Endothelial cell of umbilical vein (primary cell): ENCODE data around the gene DEPDC5. TPM values are rescaled to one million over a fixed set of nuclear protein-coding genes. Genes with fewer than 3 reads are reported as not detected.

Experiments used
- BruUV-seq: library from RNA; stranded (reverse); fragments of 400-500 nt; replicated peaks from 2 replicates; lab custom pipeline; 2021; lab: Mats Ljungman, UMichigan
- CTCF ChIA-PET: fragments of 300-600, 350-600 bp; sonication (Branson Sonifier 250); formaldehyde crosslinking; loops from one replicate; lab custom pipeline; 2021; ENCODE audit warnings: antibody characterized with exemption, inconsistent platforms; lab: Charles Lee
- POLR2A ChIA-PET: fragments of 300-600, 350-600 bp; sonication (Branson Sonifier 250); formaldehyde crosslinking; loops from one replicate; lab custom pipeline; 2021; ENCODE audit warnings: antibody characterized with exemption, inconsistent platforms; lab: Charles Lee
- DNase-seq: peaks from one replicate; pipeline ENCODE4 v3.0.0-alpha.2; 2011; ENCODE audit warnings: low read depth, low spot score
- FAIRE-seq: peaks from 2 replicates; lab custom pipeline; 2011; peaks lifted over from hg19 to GRCh38; lab: Jason Lieb, UNC
- H2AFZ ChIP-seq: 2 replicates; pipeline ENCODE4 v1.6.0; 2012; ENCODE audit warnings: low read depth, low read length, control low read depth, inconsistent platforms
- H3K27ac ChIP-seq: 2 replicates; pipeline ENCODE4 v1.5.1; 2011; ENCODE audit warnings: low read depth, mild to moderate bottlenecking, control low read depth, low read length, moderate library complexity; ENCODE audit not compliant: insufficient read depth
- H3K27me3 ChIP-seq, 2 experiments: 2 replicates each; pipeline versions ENCODE4 v1.6.0 to v1.6.1; 2011; ENCODE audit warnings: low read length in 2 of 2, mixed read lengths in 1 of 2; ENCODE audit not compliant: control insufficient read depth in 2 of 2, insufficient read depth in 2 of 2
- H3K36me3 ChIP-seq, 2 experiments: 2 replicates in 1 of 2; 3 replicates in 1 of 2; pipeline ENCODE4 v1.5.1; 2011; ENCODE audit warnings: low read length in 2 of 2, mild to moderate bottlenecking in 1 of 2, moderate library complexity in 1 of 2; ENCODE audit not compliant: control insufficient read depth in 2 of 2, insufficient read depth in 2 of 2; ENCODE audit errors: extremely low read depth in 1 of 2
- H3K4me1 ChIP-seq: 3 replicates; pipeline ENCODE4 v1.5.1; 2011; ENCODE audit warnings: mild to moderate bottlenecking, low read length; ENCODE audit not compliant: control insufficient read depth, insufficient read depth; ENCODE audit errors: extremely low read depth
- H3K4me2 ChIP-seq: 2 replicates; pipeline ENCODE4 v1.6.1; 2011; ENCODE audit warnings: low read length, control low read depth, mixed read lengths; ENCODE audit not compliant: insufficient read depth
- H3K4me3 ChIP-seq, 3 experiments: fragments of 200-600 bp in 1 of 3; sonication (generic), shearing (Covaris generic) in 1 of 3; replicated peaks in 1 of 3; 2 replicates each; pipeline ENCODE4 v1.5.1; 2011 to 2016; ENCODE audit warnings: control low read depth in 3 of 3, low read length in 3 of 3, mild to moderate bottlenecking in 2 of 3, inconsistent platforms in 1 of 3, low read depth in 1 of 3, moderate library complexity in 1 of 3; ENCODE audit not compliant: insufficient read depth in 1 of 3
- H3K79me2 ChIP-seq: 2 replicates; pipeline ENCODE4 v1.6.0; 2012; ENCODE audit warnings: low read length, inconsistent platforms; ENCODE audit not compliant: control insufficient read depth, insufficient read depth
- H3K9ac ChIP-seq: replicated peaks from 2 replicates; pipeline ENCODE3; 2011; ENCODE audit warnings: low read length, control low read depth; ENCODE audit not compliant: insufficient read depth; ENCODE audit errors: extremely low read depth
- H3K9me1 ChIP-seq: replicated peaks from 3 replicates; pipeline ENCODE4 v1.6.0; 2011; ENCODE audit warnings: mild to moderate bottlenecking, low read length; ENCODE audit not compliant: control insufficient read depth, insufficient read depth; ENCODE audit errors: extremely low read depth
- H3K9me3 ChIP-seq: replicated peaks from 2 replicates; pipeline ENCODE4 v1.5.1; 2012; ENCODE audit warnings: low read length, inconsistent platforms; ENCODE audit not compliant: control insufficient read depth, insufficient read depth
- H4K20me1 ChIP-seq: replicated peaks from 2 replicates; pipeline ENCODE3; 2011; ENCODE audit warnings: mild to moderate bottlenecking, low read length; ENCODE audit not compliant: control insufficient read depth, insufficient read depth; ENCODE audit errors: extremely low read depth
- CTCF ChIP-seq, 2 donors: IDR thresholded peaks; 1 replicate in 1 of 2; 2 replicates in 1 of 2; pipeline ENCODE4 v1.5.1; 2011; ENCODE audit warnings: low read length in 2 of 2, mild to moderate bottlenecking in 2 of 2, moderate library complexity in 2 of 2, control low read depth in 1 of 2, inconsistent platforms in 1 of 2, low read depth in 1 of 2; ENCODE audit not compliant: insufficient read depth in 1 of 2; ENCODE audit errors: extremely low read depth in 1 of 2
- EZH2 ChIP-seq: IDR thresholded peaks from 2 replicates; pipeline ENCODE4 v1.6.1; 2012; ENCODE audit warnings: borderline replicate concordance, low read depth, mild to moderate bottlenecking, moderate library complexity, low read length, inconsistent platforms; ENCODE audit not compliant: severe bottlenecking
- FOS ChIP-seq: IDR thresholded peaks from 2 replicates; pipeline ENCODE4 v1.6.1; 2011; ENCODE audit warnings: mild to moderate bottlenecking, low read length, moderate library complexity, borderline replicate concordance; ENCODE audit not compliant: insufficient read depth
- GATA2 ChIP-seq: IDR thresholded peaks from 2 replicates; pipeline ENCODE4 v1.7.0; 2011; ENCODE audit warnings: low read depth, mild to moderate bottlenecking, moderate library complexity, mixed read lengths, low read length; ENCODE audit not compliant: insufficient read length, insufficient read depth
- JUN ChIP-seq: IDR thresholded peaks from 2 replicates; pipeline ENCODE4 v1.6.1; 2011; ENCODE audit warnings: borderline replicate concordance, low read depth; ENCODE audit not compliant: insufficient read length, insufficient read depth
- MAX ChIP-seq: IDR thresholded peaks from 2 replicates; pipeline ENCODE4 v1.6.1; 2011; ENCODE audit not compliant: insufficient read depth, insufficient read length
- MYC ChIP-seq: IDR thresholded peaks from one replicate; pipeline ENCODE4 v1.6.1; 2011; ENCODE audit warnings: mild to moderate bottlenecking, low read depth, low read length
- POLR2A ChIP-seq: IDR thresholded peaks from 2 replicates; pipeline ENCODE4 v1.6.1; 2012; ENCODE audit warnings: low read depth, mild to moderate bottlenecking, control low read depth, low read length
- POLR2AphosphoS5 ChIP-seq: IDR thresholded peaks from 2 replicates; pipeline ENCODE4 v1.6.1; 2012; ENCODE audit warnings: low read depth, mild to moderate bottlenecking, control low read depth, low read length, moderate library complexity; ENCODE audit not compliant: insufficient read depth
- dilution Hi-C: fragments of 300-500 bp; cut with MboI; formaldehyde crosslinking; loops from one replicate; pipeline ENCODE4 v1.15.0; 2019; ENCODE audit warnings: low sequenced_read_pairs; ENCODE audit not compliant: extremely low pct_ligation_motif_present
- intact Hi-C: fragments of 100-400 bp; cut with micrococcal nuclease; formaldehyde crosslinking; loops from one replicate; pipeline ENCODE4 v1.10.0; 2022
- polyA plus RNA-seq, 4 experiments: library from polyadenylated mRNA; depleted of rRNA in 3 of 4; stranded (reverse) in 3 of 4; unstranded in 1 of 4; fragments of >200 nt; gene quantifications; 2 replicates each; pipeline versions ENCODE4 v1.2.1 to v1.2.3, GENCODE V29; 2011 to 2012; ENCODE audit warnings: missing spikeins in 1 of 4
- total RNA-seq: library from RNA; stranded (reverse); gene quantifications from 2 replicates; pipeline ENCODE4 v1.2.3, GENCODE V29; 2021

The DEPDC5 gene
- total and polyA plus RNA-seq, 2 donors (not counting 3 experiments of a cell fraction or from before 2014, with no cell fraction given) = 13.1 to 36.6 TPM

GRCh38 chr22:31881865-31882264, 128.0 kb downstream of the DEPDC5 start:
- ChIA-PET CTCF (no interaction called here), POLR2A (no interaction called here)
- DNase-seq (no peak), FAIRE-seq (no peak)
- dilution Hi-C loops = no loop called here
- no peaks in the 10 kb centered on the region for H3K4me1 ChIP-seq
- H3K4me3 ChIP-seq = no peak overlapping the region
- intact Hi-C loops = no loop called here
- BruUV-seq = no TSS peak
- H3K9me1 ChIP-seq = no peaks in the 10 kb centered on the region
- H3K9me3 ChIP-seq = no peaks in the 10 kb centered on the region
- no peak overlapping the region for H2AFZ ChIP-seq
- H3K36me3 ChIP-seq = peaks cover 0 to 1% of the 10 kb centered on the region in 2 experiments
- H3K9ac ChIP-seq = no peak overlapping the region
- TF ChIP-seq EZH2 (no peak), MYC (no peak), POLR2AphosphoS5 (no peak), GATA2 (no peak), CTCF (IDR thresholded peaks at IDR 0.05; ENCODE audit: extremely low read depth in 1 of 2, insufficient read depth in 1 of 2, low read depth in 1 of 2, low read length in 2 of 2) (no peak), FOS (no peak), MAX (no peak), POLR2A (no peak), JUN (no peak)
- no peaks in the 10 kb centered on the region for H4K20me1 ChIP-seq
- no peak overlapping the region for H3K4me2 ChIP-seq
- no peaks in the 10 kb centered on the region for H3K79me2 ChIP-seq
- no peak overlapping the region for H3K27ac ChIP-seq
- H3K27me3 ChIP-seq = no peaks in the 10 kb centered on the region
